Hepatocyte (in vitro differentiated cells): ENCODE measurements around the gene LRCH1. TPM values are rescaled to one million over a fixed set of nuclear protein-coding genes. Genes with fewer than 3 reads are reported as not detected.

Experiments
- DNase-seq: peaks from one replicate; pipeline ENCODE4 v3.0.0-alpha.2; 2016; ENCODE audit warnings: low spot score
- H2AFZ ChIP-seq: fragments of 200-600 bp; sonication (generic); 2 replicates; pipeline ENCODE4 v1.6.0; 2016; ENCODE audit warnings: antibody characterized with exemption, mild to moderate bottlenecking
- H3K27ac ChIP-seq: fragments of 200-600 bp; sonication (generic); 2 replicates; pipeline ENCODE4 v1.5.1; 2016; ENCODE audit warnings: mild to moderate bottlenecking
- H3K27me3 ChIP-seq: fragments of 200-600 bp; sonication (generic); 2 replicates; pipeline ENCODE4 v1.6.1; 2016
- H3K36me3 ChIP-seq: fragments of 200-600 bp; sonication (generic); replicated peaks from 2 replicates; pipeline ENCODE4 v1.5.1; 2016; ENCODE audit warnings: low read depth; ENCODE audit not compliant: insufficient read depth
- H3K4me1 ChIP-seq: fragments of 200-600 bp; sonication (generic); 2 replicates; pipeline ENCODE4 v1.5.1; 2016; ENCODE audit warnings: mild to moderate bottlenecking, moderate library complexity; ENCODE audit not compliant: insufficient read depth
- H3K4me2 ChIP-seq: fragments of 200-600 bp; sonication (generic); 2 replicates; pipeline ENCODE4 v1.6.0; 2016
- H3K4me3 ChIP-seq: fragments of 200-600 bp; sonication (generic); 2 replicates; pipeline ENCODE4 v1.5.1; 2016; ENCODE audit warnings: mild to moderate bottlenecking
- H3K79me2 ChIP-seq: fragments of 200-600 bp; sonication (generic); 2 replicates; pipeline ENCODE4 v1.6.0; 2017; ENCODE audit warnings: mild to moderate bottlenecking
- H3K9me2 ChIP-seq: fragments of 200-600 bp; sonication (generic); replicated peaks from 2 replicates; pipeline ENCODE4 v1.6.0; 2017; ENCODE audit warnings: mild to moderate bottlenecking; ENCODE audit not compliant: insufficient read depth
- H3K9me3 ChIP-seq: fragments of 200-600 bp; sonication (generic); 2 replicates; pipeline ENCODE4 v1.5.1; 2016; ENCODE audit warnings: low read depth, mild to moderate bottlenecking
- H4K20me1 ChIP-seq: fragments of 200-600 bp; sonication (generic); 2 replicates; pipeline ENCODE4 v1.6.0; 2016; ENCODE audit warnings: mild to moderate bottlenecking; ENCODE audit not compliant: insufficient read depth, poor library complexity, severe bottlenecking
- EZH2 ChIP-seq: fragments of 200-600 bp; sonication (generic); IDR thresholded peaks from 2 replicates; pipeline ENCODE4 v1.6.1; 2016; ENCODE audit warnings: antibody characterized with exemption, mild to moderate bottlenecking, borderline replicate concordance
- EZH2phosphoT487 ChIP-seq: fragments of 200-600 bp; sonication (generic); IDR thresholded peaks from one replicate; pipeline ENCODE4 v1.6.1; 2018; ENCODE audit warnings: antibody characterized with exemption, mild to moderate bottlenecking, low read depth, moderate library complexity; ENCODE audit not compliant: unreplicated experiment, severe bottlenecking
- WGBS: methylation state at CpG from one replicate; pipeline ENCODE4 v1.1.6; 2016; ENCODE audit warnings: low lambda C conversion rate; ENCODE audit errors: missing lambda C conversion rate; 5-methylcytosine and 5-hydroxymethylcytosine counted together
- polyA plus RNA-seq: library from polyadenylated mRNA; unstranded; fragments of >200 nt; fragmentation: Nextera tagmentation; extraction: Ambion mirVana; gene quantifications from 2 replicates; pipeline ENCODE4 v1.2.1, GENCODE V29; 2016
- total RNA-seq: library from RNA; depleted of rRNA; stranded (reverse); fragments of >200 nt; gene quantifications from 2 replicates; pipeline ENCODE4 v1.2.3, GENCODE V29; 2014
- TF ChIP-seq, protein P1 (sequence below): fragments of 200-600 bp; sonication (generic); IDR thresholded peaks from 2 replicates; pipeline ENCODE4 v1.5.1; 2016; ENCODE audit warnings: antibody characterized with exemption, mild to moderate bottlenecking; ENCODE audit not compliant: poor library complexity

LRCH1 gene
- total and polyA plus RNA-seq, 2 experiments from 2014 or later, result 5.7 to 14.1 TPM

DNA sequence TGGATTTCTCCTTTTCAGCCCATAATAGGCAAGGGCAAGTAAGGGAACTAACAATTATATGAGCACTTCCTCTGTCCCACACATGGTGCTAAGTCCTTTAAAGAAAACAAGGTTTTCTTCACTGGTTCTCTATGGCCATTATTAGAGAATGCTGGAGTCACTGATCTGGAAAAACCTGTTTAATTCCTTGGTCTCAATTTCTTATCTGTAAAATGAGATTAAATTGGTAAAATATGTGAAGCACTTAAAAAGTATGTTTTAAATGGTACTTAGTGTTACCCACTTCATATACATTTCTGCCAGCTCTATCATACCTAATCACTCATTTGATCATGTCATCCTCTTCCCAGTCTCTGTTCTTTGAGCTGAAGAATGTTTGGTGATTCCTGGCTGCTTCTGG is 39.4 kb downstream of the LRCH1 start:
- Histone ChIP-seq H3K4me1 (peaks cover 51% of the 10 kb centered on the region), H3K9me2 (no peaks in the 10 kb centered on the region), H3K27ac (no peak overlapping the region), H4K20me1 (peaks cover 11% of the 10 kb centered on the region), H3K79me2 (peaks cover 95% of the 10 kb centered on the region), H3K9me3 (no peaks in the 10 kb centered on the region), H3K4me3 (no peak overlapping the region), H2AFZ (no peak overlapping the region), H3K36me3 (no peaks in the 10 kb centered on the region), H3K4me2 (no peak overlapping the region), H3K27me3 (no peaks in the 10 kb centered on the region)
- DNase-seq, result no peak
- TF ChIP-seq EZH2phosphoT487 (no peak), EZH2 (no peak)
- TF ChIP-seq, protein P1, sequence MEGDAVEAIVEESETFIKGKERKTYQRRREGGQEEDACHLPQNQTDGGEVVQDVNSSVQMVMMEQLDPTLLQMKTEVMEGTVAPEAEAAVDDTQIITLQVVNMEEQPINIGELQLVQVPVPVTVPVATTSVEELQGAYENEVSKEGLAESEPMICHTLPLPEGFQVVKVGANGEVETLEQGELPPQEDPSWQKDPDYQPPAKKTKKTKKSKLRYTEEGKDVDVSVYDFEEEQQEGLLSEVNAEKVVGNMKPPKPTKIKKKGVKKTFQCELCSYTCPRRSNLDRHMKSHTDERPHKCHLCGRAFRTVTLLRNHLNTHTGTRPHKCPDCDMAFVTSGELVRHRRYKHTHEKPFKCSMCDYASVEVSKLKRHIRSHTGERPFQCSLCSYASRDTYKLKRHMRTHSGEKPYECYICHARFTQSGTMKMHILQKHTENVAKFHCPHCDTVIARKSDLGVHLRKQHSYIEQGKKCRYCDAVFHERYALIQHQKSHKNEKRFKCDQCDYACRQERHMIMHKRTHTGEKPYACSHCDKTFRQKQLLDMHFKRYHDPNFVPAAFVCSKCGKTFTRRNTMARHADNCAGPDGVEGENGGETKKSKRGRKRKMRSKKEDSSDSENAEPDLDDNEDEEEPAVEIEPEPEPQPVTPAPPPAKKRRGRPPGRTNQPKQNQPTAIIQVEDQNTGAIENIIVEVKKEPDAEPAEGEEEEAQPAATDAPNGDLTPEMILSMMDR, result no peak

DNA sequence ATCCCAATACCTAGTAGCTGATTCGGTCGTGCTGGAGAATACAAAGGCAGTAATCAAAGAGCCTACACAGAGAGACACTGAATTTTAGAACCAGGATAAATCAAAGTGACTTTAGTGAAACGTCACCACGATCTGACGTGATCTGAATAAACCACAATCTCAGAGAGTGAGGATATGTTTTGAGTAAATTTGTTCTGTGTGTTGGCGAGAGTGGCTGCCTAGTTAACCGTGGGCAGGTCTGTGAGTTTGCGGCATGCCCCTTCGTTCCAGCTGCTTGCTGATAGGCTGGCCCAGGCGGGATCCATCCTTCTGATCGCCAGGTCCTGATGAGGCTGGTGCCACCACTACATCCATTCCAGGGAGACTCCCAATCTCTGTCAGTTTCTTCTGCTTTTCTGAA is 40.4 kb downstream of the LRCH1 start:
- no peaks in the 10 kb centered on the region for H3K9me2 ChIP-seq
- no peak overlapping the region for H3K27ac ChIP-seq
- 92% methylated on average over 11 of the region's 11 CpGs for WGBS
- H3K9me3 ChIP-seq, result no peaks in the 10 kb centered on the region
- TF ChIP-seq, protein P1, result no peak
- TF ChIP-seq EZH2phosphoT487 (no peak), EZH2 (no peak)
- no peak overlapping the region for H3K4me3 ChIP-seq
- no peaks in the 10 kb centered on the region for H3K27me3 ChIP-seq
- H3K36me3 ChIP-seq, result no peaks in the 10 kb centered on the region
- no peak overlapping the region for H3K4me2 ChIP-seq
- peaks cover 99% of the 10 kb centered on the region for H3K79me2 ChIP-seq
- peaks cover 41% of the 10 kb centered on the region for H3K4me1 ChIP-seq
- peaks cover 11% of the 10 kb centered on the region for H4K20me1 ChIP-seq
- no peak overlapping the region for H2AFZ ChIP-seq
- no peak for DNase-seq

DNA sequence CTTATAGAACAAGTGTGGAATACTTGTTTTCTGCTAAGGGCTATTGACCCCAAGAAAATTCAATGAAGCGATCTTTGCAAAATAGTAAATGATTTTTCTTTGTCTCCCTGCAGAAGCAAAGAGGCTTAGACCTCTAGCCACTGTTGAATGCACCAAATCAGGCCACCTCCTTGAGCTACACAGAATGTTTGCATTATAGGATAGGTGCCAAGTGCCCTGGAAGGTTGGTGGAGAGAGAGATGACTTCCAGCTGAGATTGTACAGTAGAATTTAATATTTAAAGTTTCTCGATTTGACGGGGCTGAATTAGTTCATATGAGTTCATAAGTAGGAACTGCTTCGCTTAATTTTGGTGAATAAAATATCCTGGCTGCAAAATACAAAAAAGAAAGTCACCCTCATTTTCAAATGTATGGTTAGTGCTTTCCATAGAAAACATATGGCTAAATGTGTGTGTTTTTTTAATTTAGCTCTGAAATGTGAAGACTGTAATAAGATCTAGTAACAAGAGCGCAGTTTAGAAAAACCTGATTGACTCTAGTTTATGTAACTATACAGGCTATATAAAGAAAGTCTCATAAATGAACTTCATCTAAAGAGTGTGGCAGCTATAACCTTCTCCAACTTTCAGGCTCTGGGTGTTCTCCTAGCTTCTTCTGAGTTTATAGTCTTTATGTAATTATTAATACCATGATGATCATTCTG is 41.6 kb downstream of the LRCH1 start:
- no peaks in the 10 kb centered on the region for H3K27me3 ChIP-seq
- peak overlapping the region; percentile 40 for H3K4me2 ChIP-seq
- H3K9me2 ChIP-seq, result no peaks in the 10 kb centered on the region
- no peak overlapping the region for H2AFZ ChIP-seq
- DNase-seq, result no peak
- TF ChIP-seq, protein P1, result no peak
- TF ChIP-seq EZH2 (no peak), EZH2phosphoT487 (no peak)
- H3K9me3 ChIP-seq, result no peaks in the 10 kb centered on the region
- peaks cover 41% of the 10 kb centered on the region for H3K4me1 ChIP-seq
- no peak overlapping the region for H3K4me3 ChIP-seq
- peaks cover 11% of the 10 kb centered on the region for H4K20me1 ChIP-seq
- WGBS, result 70% methylated on average over 5 of the region's 5 CpGs
- H3K27ac ChIP-seq, result peak overlapping the region; percentile 44
- H3K79me2 ChIP-seq, result peaks cover 99% of the 10 kb centered on the region
- no peaks in the 10 kb centered on the region for H3K36me3 ChIP-seq
